Activated gamma-delta T cell treated with Interleukin-2 at 50 U/mL for 16 hours (primary cell): ENCODE results near the gene NCOA3.
"Not testable (repeated sequence)": the region's sequence is repeated elsewhere in the genome, so short reads cannot be mapped to it uniquely, and the experiment has no call there.

ENCODE experiments used
- DNase-seq: peaks from one replicate; pipeline ENCODE4 v3.0.0-alpha.2; 2020

Gene NCOA3

DNA sequence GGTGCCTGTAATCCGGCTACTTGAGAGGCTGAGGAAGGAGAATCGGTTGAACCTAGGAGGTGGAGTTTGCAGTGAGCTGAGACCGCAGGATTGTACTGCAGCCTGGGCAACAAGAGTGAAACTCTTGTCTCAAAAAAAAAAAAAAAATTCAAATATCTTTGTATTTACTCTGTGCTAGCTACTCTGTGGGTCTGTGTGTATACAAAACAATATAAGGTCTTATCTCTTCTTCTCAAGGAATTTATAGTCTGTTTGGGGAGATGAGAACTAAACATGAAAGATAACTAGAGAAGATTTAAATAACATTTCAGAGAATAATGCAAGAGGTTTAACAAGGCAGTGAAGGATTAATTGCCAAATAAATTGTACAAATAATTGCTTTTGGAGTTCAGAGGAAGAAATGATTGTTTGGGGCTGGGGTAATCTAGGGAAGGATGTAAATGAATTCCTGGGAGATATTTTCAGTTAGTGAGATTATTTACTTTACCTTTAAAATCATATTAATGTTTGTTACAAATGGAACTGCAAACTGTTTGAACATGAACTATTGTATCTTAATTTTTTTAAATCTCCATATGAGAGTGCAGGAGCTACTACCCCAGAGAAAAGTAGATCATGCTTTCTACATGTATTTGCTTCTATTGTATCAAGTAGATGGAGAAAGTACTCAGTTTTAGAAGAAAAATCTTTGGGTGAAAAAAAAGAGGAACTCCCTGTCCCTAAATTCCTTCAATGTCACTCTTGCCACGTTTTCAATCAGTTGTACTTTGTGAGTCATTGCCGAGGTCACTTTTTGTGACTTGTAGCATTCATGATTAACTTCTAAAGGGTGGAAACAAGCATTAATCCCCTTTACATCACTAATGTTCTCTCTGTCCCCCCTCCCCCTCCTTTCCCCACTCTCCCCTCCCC, 39.0 kb downstream of the NCOA3 start:
- no peak for DNase-seq

DNA sequence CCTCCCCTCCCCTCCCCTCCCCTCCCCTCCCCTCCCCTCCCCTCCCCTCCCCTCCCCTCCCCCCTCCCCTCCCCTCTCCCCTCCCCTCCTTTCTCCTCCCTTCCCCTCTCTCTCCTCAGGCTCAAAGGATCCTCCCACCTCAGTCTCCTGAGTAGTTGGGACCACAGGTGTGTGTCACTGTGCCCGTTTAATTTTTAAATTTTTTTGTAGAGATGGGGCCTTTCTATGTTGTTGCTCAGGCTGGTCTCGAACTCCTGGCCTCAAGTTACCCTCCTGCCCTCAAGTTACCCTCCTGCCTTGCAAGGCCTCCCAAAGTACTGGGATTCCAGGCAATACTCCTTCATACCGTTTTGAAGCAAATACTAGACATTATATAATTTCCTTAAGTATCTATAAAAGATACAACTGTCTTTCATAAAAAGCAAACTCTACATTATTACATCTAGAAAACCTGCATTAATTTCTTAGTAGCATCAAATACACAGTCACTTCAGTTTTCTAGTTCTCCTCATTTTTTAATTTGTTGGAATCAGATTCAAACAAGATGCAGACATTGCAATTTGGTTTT, 39.8 kb downstream of the NCOA3 start:
- DNase-seq = no peak

DNA sequence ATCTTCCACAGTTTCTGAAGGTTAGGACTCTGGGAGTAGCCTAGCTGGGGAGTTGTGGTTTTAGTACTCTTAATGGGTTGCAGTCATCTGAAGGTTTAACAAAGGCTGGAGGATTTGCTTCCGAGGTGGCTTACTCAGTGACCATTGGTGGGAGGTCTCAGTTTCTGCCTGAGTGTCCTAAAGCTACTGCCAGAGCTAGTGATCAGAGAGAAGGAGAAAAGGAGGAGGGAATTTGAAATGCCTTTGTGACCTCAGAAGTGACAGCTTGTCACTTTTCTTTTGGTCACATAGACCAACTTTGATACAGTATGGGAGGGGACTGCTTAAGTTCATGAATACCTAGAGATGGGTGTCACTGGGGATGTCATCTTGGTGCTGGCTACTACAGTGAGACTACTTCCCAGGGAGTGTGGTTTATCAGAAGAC, 41.3 kb downstream of the NCOA3 start:
- DNase-seq = no peak

DNA sequence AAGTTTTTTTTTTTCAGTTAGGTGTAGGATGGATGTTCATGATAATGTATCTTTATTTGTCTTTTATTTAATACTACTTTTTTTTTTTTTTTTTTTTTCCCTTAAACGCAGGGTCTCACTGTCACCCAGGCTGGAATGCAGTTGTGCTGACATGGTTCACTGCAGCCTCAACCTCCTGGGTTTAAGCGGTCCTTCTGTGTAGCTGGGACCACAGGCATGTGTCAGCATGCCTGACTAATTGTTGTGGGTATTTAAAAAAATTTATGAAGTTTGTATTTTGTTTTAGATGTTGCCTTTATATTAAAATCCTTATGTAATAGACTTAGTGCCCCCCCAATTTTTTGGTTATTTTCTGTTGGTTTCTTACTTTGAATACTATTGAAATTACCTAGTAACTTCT, 42.6 kb downstream of the NCOA3 start:
- no peak for DNase-seq

DNA sequence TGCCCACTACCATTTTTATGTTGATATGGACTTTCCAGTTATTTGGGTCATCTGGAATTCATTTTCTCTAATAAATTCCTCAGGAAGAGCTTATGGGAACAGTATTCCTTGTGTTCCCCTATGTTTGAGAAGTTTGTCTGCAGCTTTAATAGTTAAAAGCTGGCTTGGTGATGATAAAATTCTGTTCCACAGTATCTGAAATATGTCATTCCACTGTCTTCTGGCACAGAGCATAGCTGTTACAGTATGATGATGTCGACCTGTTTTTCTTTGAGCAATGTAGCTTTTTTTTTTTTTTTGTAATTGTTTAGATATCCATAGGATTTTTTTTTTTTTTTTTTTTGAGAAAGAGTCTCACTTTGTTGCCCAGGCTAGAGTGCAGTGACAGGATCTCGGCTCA, 43.2 kb downstream of the NCOA3 start:
- DNase-seq = no peak

DNA sequence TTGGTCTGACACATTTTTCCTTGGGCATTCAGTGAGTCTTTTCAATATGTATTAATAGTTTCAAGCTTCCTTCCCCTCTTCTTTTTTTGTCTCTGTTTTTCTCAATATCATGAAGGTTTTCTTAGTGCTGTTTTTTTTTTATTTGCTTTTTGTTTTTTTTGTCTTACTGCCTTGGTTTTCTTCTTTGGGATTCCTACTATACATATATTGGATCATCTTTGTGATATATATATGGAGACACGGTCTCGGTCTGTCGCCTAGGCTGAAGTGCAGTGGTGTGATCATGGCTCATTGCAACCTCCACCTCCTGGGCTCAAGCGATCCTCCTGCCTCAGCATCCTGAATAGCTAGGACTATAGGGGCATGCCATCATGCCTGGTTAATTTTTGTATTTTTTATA, 43.8 kb downstream of the NCOA3 start:
- no peak for DNase-seq

DNA sequence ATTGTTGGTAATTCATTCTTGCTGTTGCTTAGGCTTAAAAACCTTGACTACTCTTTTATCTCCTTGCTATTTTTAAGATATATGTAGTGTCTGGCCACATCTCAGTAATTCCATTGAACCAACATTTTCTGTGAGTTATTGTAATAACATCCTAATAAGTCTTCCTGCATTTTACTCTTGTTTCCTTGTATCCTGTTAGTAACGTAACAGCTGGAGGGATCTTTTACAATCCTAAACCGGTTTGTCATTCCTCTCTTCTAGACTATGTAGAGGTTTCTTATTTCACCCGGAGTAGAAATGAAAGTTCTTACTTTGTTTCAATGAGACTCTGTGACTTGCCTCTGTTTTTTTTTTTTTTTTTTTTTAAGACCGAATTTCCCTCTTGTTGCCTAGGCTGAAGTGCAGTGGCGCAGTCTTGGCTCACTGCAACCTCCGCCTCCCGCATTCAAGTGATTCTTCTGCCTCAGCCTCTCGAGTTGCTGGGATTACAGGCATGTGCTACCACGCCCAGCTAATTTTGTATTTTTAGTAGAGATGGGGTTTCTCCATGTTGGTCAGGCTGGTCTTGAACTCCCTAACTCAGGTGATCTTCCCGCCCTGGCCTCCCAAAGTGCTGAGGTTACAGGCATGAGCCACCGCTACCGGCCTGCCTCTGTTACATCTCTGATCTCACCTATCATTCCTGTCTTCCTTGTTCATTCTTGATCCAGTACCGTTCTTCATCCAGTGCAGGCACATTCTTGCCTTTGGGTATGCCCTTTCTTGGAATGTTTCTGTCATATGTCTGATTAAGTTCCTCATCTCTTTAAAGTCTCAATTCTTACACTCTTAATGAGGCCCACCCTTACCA, 44.7 kb downstream of the NCOA3 start:
- DNase-seq = no peak

DNA sequence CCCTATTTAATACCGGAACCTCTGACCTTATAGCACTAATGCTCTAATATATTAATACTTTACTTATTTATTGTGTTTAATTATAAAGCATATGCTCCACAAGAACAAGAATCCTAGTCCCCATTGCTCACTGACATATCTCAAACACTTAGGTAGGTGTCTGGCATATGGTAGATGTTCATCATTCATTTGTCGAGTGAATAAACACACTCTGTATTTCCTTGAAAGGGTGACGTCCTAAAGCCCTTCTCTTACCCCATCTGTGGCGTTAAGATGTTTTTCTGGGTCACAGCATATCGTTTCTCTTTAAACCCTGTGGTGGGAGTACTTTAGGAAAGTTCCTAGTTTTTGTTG, 45.3 kb downstream of the NCOA3 start:
- no peak for DNase-seq

DNA sequence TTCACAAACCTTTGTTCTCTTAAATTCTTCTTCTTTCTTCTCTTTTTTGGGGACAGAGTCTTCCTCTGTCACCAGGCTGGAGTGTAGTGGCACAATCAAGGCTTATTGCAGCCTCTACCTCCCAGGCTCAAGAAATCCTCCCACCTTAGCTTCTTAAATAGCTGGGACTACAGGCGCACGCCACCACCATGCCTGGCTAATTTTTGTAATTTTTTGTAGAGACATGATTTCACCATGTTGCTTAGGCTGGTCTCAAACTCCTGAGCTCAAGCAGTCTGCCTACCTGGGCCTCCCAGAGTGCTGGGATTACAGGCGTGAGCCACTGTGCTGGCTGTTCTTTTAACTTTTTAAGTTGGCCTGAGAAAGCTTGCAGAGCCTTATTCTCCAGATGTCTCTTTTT, 48.0 kb downstream of the NCOA3 start:
- no peak for DNase-seq

DNA sequence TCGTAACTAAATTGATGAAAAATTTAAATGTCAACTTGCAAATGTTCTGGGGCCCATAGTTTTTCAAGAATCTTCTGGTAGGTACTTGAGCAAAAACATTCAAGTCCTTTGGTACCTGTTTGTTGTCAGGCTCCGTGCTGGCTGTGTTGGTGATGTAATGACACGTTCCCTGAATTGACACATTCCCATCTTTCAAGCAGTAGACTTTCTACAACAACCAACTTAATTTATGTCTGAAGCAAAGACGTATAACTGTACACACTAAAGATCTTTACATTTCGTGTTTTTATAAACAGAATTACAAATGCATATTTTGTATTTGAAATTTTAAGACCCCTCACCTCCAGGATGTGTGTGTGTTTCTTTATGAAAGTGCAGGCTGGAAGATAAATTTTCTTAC, 49.5 kb downstream of the NCOA3 start:
- DNase-seq = no peak

DNA sequence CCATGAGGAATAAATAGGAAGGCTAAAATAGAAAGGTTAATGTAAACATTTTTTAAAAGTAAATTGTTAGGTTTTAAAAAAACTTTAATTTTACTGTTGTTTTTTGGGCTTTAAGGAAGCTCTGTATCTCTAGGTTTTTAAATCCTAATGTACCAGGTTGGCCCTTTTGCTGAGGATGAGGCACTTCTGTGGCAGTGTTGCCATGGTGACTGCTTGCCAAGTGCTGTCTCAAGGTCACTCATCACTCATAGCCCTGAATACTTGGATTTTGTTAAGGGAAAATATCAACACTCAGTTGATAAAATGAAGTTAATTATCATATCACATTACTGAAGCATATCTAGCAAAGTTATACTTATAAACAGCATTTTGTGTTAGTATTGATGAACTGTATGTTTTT, 50.2 kb downstream of the NCOA3 start:
- DNase-seq = no peak

DNA sequence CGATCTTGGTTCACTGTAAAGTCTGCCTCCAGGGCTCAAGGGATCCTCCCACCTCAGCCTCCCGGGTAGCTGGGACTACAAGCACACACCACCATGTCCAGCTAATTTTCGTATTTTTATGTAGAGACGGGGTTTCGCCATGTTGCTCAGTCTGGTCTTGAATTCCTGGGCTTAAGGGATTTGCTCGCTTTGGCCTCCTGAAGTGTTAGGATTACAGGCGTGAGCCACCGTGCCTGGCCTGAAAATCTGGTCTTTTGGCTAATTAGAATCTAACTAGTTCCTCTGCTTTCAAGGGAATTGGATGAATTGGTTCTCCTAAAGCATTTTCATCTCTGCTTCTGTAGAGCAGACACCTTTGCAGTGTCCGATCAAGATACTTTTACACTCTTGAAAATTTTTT, 51.3 kb downstream of the NCOA3 start:
- no peak for DNase-seq

DNA sequence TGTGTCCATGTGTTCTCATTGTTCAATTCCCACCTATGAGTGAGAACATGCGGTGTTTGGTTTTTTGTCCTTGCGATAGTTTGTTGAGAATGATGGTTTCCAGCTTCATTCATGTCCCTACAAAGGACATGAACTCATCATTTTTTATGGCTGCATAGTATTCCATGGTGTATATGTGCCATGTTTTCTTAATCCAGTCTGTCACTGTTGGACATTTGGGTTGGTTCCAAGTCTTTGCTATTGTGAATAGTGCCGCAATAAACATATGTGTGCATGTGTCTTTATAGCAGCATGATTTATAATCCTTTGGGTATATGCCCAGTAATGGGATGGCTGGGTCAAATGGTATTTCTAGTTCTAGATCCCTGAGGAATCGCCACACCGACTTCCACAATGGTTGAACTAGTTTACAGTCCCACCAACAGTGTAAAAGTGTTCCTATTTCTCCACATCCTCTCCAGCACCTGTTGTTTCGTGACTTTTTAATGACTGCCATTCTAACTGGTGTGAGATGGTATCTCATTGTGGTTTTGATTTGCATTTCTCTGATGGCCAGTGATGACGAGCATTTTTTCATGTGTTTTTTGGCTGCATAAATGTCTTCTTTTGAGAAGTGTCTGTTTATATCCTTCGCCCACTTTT, 52.0 kb downstream of the NCOA3 start:
- not testable (repeated sequence) for DNase-seq

DNA sequence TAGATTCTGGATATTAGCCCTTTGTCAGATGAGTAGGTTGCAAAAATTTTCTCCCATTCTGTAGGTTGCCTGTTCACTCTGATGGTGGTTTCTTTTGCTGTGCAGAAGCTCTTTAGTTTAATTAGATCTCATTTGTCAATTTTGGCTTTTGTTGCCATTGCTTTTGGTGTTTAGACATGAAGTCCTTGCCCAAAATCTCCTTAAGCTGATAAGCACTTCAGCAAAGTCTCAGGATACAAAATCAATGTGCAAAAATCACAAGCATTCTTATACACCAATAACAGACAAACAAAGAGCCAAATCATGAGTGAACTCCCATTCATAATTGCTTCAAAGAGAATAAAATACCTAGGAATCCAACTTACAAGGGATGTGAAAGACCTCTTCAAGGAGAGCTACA, 52.6 kb downstream of the NCOA3 start:
- not testable (repeated sequence) for DNase-seq

DNA sequence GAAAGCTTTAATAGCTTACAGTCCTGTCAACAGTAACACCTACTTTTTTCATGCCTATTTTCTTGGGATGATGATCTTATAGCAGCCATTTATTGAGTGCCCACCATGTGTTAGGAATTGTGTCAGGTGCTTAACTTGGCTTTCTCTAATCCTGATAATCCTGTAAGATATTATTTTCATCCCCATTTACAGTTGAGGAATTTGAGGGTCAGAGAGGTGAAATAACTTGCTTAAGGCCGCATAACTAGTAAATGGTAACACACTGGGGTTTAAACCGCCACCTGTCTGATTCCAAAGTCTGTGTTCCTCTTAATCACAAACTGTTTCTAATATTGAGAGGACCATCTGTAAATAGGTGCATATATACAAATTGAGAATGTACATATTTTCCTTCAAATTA, 55.5 kb downstream of the NCOA3 start:
- DNase-seq = no peak

DNA sequence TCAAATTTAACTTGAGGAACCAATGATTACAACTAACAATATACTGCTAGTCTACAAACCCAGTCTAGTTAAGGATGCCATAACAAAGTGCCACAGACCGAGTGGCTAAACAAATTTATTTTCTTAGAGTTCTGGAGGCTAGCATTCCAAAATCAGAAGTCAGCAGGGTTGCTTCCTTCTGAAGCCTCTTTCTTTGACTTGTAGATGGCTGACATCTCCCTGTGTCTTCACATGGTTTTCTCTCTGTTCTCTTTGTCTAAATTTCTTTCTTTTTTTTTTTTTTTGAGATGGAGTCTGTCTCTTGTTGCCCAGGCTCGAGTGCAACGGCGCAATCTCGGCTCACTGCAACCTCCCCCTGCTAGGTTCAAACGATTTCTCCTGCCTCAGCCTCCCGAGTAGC, 56.1 kb downstream of the NCOA3 start:
- DNase-seq = no peak

DNA sequence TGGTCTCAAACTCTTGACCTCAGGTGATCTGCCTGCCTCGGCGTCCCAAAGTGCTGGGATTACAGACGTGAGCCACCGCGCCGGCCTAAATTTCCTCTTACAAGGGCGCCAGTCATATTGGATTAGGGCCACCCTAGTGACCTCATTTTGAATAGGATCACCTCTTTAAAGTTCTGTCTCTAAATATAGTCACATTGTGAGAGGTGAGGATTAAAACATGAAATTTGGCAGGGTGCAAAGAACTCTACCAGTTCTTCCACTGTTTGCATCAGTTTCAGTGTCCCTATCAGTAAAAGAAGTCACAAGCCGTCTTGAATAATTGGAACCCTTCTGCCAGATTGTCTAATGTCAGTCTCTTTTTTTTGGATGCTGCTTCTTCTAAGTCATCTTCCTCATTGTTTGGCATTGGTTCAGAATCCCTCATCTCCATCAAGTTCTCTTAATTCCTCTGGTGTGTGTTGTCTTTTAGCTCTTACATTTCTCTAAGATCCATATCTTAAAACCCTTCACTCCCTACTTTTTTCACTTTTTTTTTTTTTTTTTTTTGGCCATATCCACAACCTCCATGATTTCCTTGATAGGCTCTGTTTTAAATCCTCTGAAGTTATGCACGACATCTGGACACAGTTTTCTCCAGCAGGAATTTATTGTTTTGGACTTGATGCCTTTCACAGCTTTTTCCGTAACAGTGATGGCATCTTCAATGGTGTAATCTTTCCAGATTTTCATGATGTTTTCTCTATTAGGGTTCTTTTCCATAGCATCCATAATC, 56.8 kb downstream of the NCOA3 start:
- no peak for DNase-seq

DNA sequence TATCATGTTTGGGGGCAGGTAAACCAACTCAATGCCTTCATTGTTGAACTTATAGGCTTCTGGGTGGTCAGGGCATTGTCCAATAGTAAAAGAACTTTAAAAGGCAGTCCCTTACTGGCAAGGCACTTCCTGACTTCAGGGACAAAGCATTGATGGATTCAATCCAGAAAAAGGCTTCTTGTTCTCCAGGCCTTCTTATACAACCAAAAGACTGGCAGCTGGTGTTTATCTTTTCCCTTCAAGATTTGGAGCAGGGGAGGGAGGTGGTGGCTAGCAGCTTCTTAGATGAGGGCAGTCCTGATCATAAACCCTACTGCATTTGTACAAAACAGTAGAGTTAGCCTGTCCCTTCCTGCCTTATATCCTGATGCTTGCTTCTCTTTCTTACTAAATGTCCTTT, 57.5 kb downstream of the NCOA3 start:
- no peak for DNase-seq

DNA sequence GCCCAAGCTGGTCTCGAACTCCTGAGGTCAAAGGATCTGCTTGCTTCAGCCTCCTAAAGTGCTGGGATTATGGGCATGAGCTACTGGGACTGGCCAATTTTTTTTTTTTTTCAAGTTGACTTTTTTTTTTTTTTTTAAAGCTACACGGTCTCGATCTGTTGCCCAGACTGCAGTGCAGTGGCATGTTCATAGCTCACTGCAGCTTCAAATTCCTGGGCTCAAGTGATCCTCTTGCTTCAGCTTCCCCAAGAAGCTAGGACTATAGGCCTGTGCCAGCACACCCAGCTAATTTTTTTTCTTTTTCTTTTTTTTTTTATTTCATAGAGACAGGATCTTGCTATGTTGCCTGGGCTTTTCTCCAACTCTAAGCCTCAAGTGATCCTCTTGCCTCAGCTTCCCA, 59.5 kb downstream of the NCOA3 start:
- DNase-seq = no peak

DNA sequence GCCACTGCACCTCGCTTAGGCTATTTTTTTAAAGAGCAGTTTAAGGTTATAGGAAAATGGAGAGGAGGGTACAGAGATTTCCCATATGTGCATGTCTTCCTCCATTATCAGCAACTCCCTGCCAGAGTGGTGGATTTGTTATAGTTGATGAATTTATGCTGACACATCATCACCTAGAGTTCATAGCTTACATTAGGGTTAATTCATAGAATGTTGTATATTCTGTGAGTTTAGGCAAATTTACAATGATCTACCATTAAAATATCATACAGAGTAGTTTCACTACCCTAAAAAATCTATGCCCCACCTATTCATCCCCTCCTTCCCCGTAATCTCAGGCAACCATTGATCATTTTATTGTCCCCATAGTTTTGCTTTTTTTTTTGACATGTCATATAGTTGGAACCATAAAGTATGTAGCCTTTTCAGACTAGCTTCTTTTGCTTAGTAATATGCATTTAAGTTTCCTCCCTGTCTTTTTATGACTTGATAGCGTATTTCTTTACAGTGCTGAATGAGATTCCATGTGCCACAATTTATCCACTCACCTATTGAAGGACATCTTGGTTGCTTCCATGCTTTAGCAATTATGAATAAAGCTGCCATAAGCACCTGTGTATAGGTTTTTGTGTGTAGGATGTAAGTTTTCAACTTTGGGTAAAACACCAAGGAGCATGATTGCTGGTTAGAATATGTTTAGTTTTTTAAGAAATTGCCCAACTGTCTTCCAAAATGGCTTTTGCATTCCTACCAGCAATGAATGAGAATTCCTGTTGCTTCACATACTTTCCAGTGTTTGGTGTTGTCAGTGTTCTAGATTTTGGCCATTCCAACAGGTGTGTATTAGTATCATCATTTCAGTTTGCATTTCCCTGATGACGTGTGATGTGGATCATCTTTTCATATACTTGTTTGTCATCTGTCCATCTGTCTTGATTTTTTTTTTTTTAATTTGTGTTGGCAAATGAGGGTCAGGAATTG, 60.2 kb downstream of the NCOA3 start:
- DNase-seq = no peak

DNA sequence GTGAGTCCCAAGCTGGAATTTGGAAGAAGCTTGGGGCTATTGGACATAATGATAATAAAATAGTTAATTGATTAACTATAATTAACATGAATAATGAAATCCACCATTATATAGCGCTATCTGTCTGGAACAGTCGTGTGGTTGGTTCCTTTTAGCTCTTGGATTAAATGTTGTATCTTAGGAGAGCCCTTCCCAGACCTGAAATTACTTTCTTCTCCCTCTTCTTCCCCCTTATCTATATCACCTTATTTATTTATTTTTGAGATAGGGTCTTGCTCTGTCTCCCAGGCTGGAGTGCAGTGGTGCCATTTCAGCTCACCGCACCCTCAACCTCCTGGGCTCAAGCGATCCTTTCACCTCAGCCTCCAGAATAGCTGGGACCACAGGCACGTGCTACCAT, 64.6 kb downstream of the NCOA3 start:
- DNase-seq = no peak
